Upper lobe of left lung (tissue), 6 donors: Measurements from ENCODE around the gene DLX3. TPM values are rescaled to one million over a fixed set of nuclear protein-coding genes. Genes with fewer than 3 reads are reported as not detected.
A peak's percentile ranks its signal among the peaks of the same experiment; 100 is the strongest.

Experiments used
- ATAC-seq, 2 donors: fragments of 200-7000 bp; cut with Tn5 transposase; one replicate each; pipeline ENCODE4 v1.9.1; 2022; ENCODE audit warnings: mild to moderate bottlenecking in 2 of 2, moderate library complexity in 2 of 2; ENCODE audit not compliant: low FRiP score in 2 of 2
- DNase-seq, 2 donors: peaks; one replicate each; pipeline ENCODE4 v3.0.0-alpha.2; 2019 to 2020
- H3K27ac ChIP-seq, 4 donors: fragments of 200-600 bp; sonication (generic); one replicate each; pipeline ENCODE4 v1.5.1; 2016 to 2019
- H3K27me3 ChIP-seq, 4 donors: fragments of 200-600 bp; sonication (generic); one replicate each; pipeline ENCODE4 v1.5.1; 2017 to 2019
- H3K36me3 ChIP-seq, 4 donors: fragments of 200-600 bp; sonication (generic); one replicate each; pipeline ENCODE4 v1.5.1; 2016 to 2019
- H3K4me1 ChIP-seq, 4 donors: fragments of 200-600 bp; sonication (generic); one replicate each; pipeline ENCODE4 v1.5.1; 2018 to 2019
- H3K4me3 ChIP-seq, 4 donors: fragments of 200-600 bp; sonication (generic); one replicate each; pipeline ENCODE4 v1.5.1; 2017 to 2019; ENCODE audit warnings: mild to moderate bottlenecking in 2 of 4, moderate library complexity in 1 of 4
- H3K9me3 ChIP-seq, 4 donors: fragments of 200-600 bp; sonication (generic); one replicate each; pipeline ENCODE4 v1.5.1; 2018 to 2019
- EP300 ChIP-seq, 4 donors: sonication (generic); formaldehyde crosslinking; IDR thresholded peaks; one replicate each; pipeline ENCODE4 v1.5.1; 2017; ENCODE audit warnings: antibody characterized with exemption in 4 of 4, control low read depth in 2 of 4
- POLR2A ChIP-seq, 4 donors: fragments of 450-650 bp; IDR thresholded peaks; one replicate each; pipeline ENCODE4 v1.5.1; 2016 to 2017; ENCODE audit warnings: antibody characterized with exemption in 4 of 4, mild to moderate bottlenecking in 2 of 4
- POLR2AphosphoS5 ChIP-seq, 2 donors: sonication (generic); formaldehyde crosslinking; IDR thresholded peaks; one replicate each; pipeline ENCODE4 v1.5.1; 2017; ENCODE audit warnings: antibody characterized with exemption in 2 of 2
- WGBS, 2 donors: methylation state at CpG; one replicate each; pipeline ENCODE4 v1.1.5; 2017 to 2018; 5-methylcytosine and 5-hydroxymethylcytosine counted together
- total RNA-seq, 6 donors: library from RNA; depleted of rRNA in 4 of 6; stranded (reverse); fragments of >200 nt in 4 of 6; gene quantifications; one replicate each; pipeline versions ENCODE4 v1.1.0 to v1.2.1, GENCODE V29; 2016 to 2021
- TF ChIP-seq, protein P1 (sequence below), 6 experiments: fragments of 450-650 bp in 4 of 6; fragments of 200-600 bp in 2 of 6; sonication (generic) in 2 of 6; IDR thresholded peaks; one replicate each; pipeline ENCODE4 v1.5.1; 2016 to 2019; ENCODE audit warnings: antibody characterized with exemption in 6 of 6
- donor health status: DM: no; HTN: no; CAD: no; lungs with moderate emphysema.
- donor health status: DM: no; HTN: yes; CAD: no; lungs with severe emphysema.

The DLX3 gene
- total RNA-seq, 6 donors from 2014 or later, result 0.20 to 0.91 (median 0.54) TPM; not detected in 2

DNA sequence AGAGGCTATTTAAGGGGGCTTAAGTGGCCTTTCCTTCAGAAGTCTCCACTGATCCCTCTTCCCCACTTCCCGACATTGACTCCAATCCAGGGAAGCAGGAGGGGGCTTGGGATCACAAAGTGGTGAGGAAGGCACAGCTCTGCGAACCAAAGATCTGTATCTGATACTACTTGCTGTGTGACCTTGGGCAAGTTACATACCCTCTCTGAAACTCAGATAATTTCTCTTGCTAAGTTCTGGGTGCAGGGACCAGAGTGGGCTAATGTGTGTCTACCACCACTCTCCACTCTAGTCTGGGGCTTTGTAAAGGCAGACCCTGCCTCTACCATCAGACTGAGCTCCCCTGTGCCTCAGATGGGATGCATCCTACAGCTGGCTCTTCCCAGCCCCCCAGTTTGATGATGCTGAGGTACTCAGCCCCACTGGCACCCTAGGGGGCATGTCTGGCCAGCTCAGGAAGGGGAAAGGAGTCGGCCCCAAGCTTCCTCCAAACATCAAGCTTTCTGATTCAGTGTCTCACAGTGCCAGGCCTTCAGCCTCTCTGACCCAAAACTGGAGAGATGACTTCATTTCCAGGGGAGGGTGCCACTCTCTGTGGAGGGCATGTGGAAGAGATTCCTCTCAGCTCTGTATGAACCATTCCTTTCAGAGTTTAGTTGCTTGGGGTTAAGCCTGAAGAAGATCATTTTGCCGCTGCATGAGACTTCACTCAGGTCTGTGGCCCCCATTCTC is 15.1 kb downstream of the DLX3 start:
- Histone ChIP-seq H3K4me3 (no peak overlapping the region), H3K4me1 (no peaks in the 10 kb centered on the region), H3K27me3 (no peaks in the 10 kb centered on the region), H3K9me3 (no peaks in the 10 kb centered on the region), H3K27ac (no peak overlapping the region), H3K36me3 (no peaks in the 10 kb centered on the region)
- 81 to 93% methylated on average over 3 to 4 of the region's 4 CpGs for WGBS, 2 donors
- TF ChIP-seq POLR2A (IDR thresholded peaks at IDR 0.05) (no peak), EP300 (IDR thresholded peaks at IDR 0.05) (no peak), POLR2AphosphoS5 (IDR thresholded peaks at IDR 0.05) (no peak)
- TF ChIP-seq, protein P1, sequence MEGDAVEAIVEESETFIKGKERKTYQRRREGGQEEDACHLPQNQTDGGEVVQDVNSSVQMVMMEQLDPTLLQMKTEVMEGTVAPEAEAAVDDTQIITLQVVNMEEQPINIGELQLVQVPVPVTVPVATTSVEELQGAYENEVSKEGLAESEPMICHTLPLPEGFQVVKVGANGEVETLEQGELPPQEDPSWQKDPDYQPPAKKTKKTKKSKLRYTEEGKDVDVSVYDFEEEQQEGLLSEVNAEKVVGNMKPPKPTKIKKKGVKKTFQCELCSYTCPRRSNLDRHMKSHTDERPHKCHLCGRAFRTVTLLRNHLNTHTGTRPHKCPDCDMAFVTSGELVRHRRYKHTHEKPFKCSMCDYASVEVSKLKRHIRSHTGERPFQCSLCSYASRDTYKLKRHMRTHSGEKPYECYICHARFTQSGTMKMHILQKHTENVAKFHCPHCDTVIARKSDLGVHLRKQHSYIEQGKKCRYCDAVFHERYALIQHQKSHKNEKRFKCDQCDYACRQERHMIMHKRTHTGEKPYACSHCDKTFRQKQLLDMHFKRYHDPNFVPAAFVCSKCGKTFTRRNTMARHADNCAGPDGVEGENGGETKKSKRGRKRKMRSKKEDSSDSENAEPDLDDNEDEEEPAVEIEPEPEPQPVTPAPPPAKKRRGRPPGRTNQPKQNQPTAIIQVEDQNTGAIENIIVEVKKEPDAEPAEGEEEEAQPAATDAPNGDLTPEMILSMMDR (IDR thresholded peaks at IDR 0.05), result no peak
- DNase-seq (no peak), ATAC-seq (no peak)

DNA sequence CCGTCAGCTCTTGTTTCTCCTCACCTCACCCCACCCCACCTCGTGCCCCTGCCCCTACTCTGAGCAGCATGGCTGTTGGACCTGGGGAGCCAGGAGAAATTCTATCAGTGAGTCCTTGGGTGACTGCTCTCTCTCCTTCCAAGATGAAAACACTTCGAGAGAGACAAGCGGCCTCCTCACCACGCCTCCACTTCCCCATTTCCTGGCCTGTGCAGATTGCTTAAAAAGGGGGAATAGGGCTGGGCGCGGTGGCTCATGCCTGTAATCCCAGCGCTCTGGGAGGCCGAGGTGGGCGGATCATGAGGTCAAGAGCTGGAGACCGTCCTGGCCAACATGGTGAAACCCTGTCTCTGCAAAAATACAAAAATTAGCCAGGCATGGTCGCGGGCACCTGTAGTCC is 16.5 kb downstream of the DLX3 start:
- Histone ChIP-seq H3K27ac (no peak overlapping the region), H3K27me3 (peaks cover 0 to 7% (median 3%) of the 10 kb centered on the region in 4 donors), H3K36me3 (no peaks in the 10 kb centered on the region), H3K4me3 (no peak overlapping the region), H3K9me3 (no peaks in the 10 kb centered on the region), H3K4me1 (no peaks in the 10 kb centered on the region)
- 51 to 61% methylated on average over 12 to 13 of the region's 13 CpGs for WGBS, 2 donors
- DNase-seq (peak in 1 of 2 donors; percentile 46), ATAC-seq (peak in 1 of 2 donors; percentile 65)
- TF ChIP-seq POLR2A (IDR thresholded peaks at IDR 0.05), result no peak
- no peak for TF ChIP-seq POLR2AphosphoS5 (IDR thresholded peaks at IDR 0.05)
- TF ChIP-seq, protein P1 (IDR thresholded peaks at IDR 0.05), result no peak
- no peak for TF ChIP-seq EP300 (IDR thresholded peaks at IDR 0.05)

DNA sequence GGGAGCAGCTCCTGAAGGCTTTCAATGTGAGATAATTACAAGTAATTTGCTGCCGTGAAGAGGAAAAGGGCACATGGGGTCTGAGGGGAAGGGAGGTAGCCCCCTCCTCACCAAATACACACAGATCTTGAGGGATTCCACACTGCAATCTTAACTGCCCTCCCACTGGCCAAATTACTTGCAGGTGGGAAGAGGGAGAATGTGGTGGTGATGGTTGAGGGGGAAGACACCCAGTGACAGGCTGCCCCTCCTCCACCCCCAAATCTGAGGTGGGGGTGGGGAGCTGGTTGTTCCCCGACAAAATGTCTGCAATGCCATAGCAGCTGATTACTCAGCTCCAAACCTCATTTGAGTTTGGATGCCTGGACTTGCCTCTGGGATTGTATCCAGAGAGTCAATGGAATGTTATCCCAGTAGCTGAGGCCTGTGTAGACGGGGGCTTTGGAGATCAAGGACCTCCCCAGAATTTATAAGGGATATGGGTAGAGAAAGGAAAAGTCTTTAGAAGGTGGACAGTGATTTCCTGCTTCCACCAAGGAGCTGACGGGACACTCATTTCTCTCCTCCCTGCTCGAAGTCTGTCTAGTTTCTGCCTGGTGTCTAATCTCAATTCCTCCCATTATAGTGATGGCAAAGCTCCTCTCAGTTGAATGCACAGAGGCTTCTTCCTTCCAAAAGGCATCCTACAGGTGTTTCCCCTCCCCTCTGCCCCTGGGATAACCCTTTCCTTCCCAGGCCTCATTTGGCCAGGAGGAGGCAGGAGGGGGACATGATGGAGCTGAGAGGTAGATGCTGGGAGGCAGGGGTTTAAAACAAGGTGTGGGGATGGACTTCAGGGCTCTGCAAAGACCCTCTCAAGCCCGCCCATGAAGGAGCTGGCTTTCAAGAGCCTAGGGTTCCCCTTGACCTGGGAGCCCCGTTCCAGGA is 17.3 kb downstream of the DLX3 start:
- peaks cover 0 to 14% (median 8%) of the 10 kb centered on the region in 4 donors for H3K27me3 ChIP-seq

DNA sequence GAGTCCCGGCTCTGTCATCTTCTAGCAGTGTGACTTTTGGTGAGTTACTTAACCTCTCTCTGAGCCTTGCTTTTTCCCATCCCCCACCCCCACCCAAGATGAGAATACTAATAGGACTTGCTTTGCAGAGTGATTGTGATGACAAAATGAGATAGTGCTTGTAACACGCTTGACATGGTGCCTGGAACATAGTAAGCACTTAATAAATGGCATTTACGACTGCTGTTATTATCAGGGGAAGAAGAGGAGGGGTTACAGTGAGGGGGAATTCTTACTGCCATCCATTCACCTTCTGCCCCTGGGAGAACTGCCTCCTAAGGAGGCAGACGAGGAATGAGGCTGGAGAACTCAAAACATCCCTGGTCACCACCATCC is 18.2 kb downstream of the DLX3 start:
- 70 to 79% methylated on average over 4 of the region's 4 CpGs for WGBS, 2 donors
- Histone ChIP-seq H3K9me3 (no peaks in the 10 kb centered on the region), H3K36me3 (no peaks in the 10 kb centered on the region), H3K27me3 (peaks cover 0 to 24% (median 16%) of the 10 kb centered on the region in 4 donors), H3K4me3 (no peak overlapping the region), H3K27ac (no peak overlapping the region), H3K4me1 (peaks cover 9 to 14% (median 10%) of the 10 kb centered on the region in 4 donors)
- no peak for DNase-seq
- ATAC-seq, result no peak
- TF ChIP-seq POLR2A (IDR thresholded peaks at IDR 0.05) (no peak), POLR2AphosphoS5 (IDR thresholded peaks at IDR 0.05) (no peak), EP300 (IDR thresholded peaks at IDR 0.05) (no peak)
- TF ChIP-seq, protein P1 (IDR thresholded peaks at IDR 0.05), result no peak

More for the DNA sequence above, 17.3 kb downstream of the DLX3 start:
- 57 to 61% methylated on average over 7 of the region's 7 CpGs for WGBS, 2 donors
- TF ChIP-seq POLR2A (IDR thresholded peaks at IDR 0.05) (no peak), POLR2AphosphoS5 (IDR thresholded peaks at IDR 0.05) (no peak), EP300 (IDR thresholded peaks at IDR 0.05) (no peak)
- TF ChIP-seq, protein P1 (IDR thresholded peaks at IDR 0.05), result no peak
- ATAC-seq (no peak), DNase-seq (no peak)
- H3K9me3 ChIP-seq, result no peaks in the 10 kb centered on the region
- H3K27ac ChIP-seq, result no peak overlapping the region
- no peak overlapping the region for H3K4me3 ChIP-seq
- H3K36me3 ChIP-seq, result no peaks in the 10 kb centered on the region
- H3K4me1 ChIP-seq, result peaks cover 0 to 5% (median 1%) of the 10 kb centered on the region in 4 donors
